ENCODE data around the gene ETNK1.
"Not testable (repeated sequence)": the region's sequence is repeated elsewhere in the genome, so short reads cannot be mapped to it uniquely, and the experiment has no call there.

GRCh38 chr12:22597539-22597938, 27.4 kb upstream of the ETNK1 start:
- TF ChIP-seq CTCF (IDR thresholded peaks at IDR 0.05; ENCODE audit: low read depth, low read length); EZH2phosphoT487 (IDR thresholded peaks at IDR 0.05; ENCODE audit: low read depth): not testable (repeated sequence)

Measured in OCI-LY3 (cell line).